ENCODE results near the gene SNURF. TPM values are rescaled to one million over a fixed set of nuclear protein-coding genes. Genes with fewer than 3 reads are reported as not detected.
"Not testable (repeated sequence)": the region's sequence is repeated elsewhere in the genome, so short reads cannot be mapped to it uniquely, and the experiment has no call there.

The SNURF gene
- total RNA-seq, 4 donors from 2014 or later = 1.9 to 3.6 TPM; not detected in 2

DNA sequence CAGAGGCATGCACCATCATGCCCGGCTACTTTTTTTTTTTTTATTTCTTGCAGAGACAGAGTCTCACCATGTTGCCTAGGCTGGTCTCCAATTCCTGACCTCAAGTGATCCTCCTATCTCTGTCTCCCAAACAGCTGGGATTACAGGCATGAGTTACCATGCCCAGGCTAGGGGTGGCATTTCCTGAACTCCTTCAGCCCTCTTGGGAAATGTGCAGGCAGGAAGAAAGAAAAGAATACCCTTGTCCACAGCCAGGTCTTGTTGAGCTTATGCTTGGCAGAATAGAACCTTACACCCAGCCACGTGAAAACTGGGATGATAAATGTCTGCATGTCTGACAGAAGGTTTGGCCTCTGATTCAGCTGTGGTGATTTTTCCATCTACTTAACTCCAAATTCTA, 30.2 kb upstream of the SNURF start:
- no peak for DNase-seq (ENCODE audit: low spot score in 2 of 2)
- H3K4me3 ChIP-seq (ENCODE audit: low read depth, poor library complexity, severe bottlenecking) = no peak overlapping the region
- intact Hi-C loops (cut with DNase I; ENCODE audit: low total_unique reads) = no loop called here
- TF ChIP-seq POLR2A (IDR thresholded peaks at IDR 0.05) = no peak
- 49 to 63% methylated on average over 2 of the region's 2 CpGs for WGBS, 2 donors

DNA sequence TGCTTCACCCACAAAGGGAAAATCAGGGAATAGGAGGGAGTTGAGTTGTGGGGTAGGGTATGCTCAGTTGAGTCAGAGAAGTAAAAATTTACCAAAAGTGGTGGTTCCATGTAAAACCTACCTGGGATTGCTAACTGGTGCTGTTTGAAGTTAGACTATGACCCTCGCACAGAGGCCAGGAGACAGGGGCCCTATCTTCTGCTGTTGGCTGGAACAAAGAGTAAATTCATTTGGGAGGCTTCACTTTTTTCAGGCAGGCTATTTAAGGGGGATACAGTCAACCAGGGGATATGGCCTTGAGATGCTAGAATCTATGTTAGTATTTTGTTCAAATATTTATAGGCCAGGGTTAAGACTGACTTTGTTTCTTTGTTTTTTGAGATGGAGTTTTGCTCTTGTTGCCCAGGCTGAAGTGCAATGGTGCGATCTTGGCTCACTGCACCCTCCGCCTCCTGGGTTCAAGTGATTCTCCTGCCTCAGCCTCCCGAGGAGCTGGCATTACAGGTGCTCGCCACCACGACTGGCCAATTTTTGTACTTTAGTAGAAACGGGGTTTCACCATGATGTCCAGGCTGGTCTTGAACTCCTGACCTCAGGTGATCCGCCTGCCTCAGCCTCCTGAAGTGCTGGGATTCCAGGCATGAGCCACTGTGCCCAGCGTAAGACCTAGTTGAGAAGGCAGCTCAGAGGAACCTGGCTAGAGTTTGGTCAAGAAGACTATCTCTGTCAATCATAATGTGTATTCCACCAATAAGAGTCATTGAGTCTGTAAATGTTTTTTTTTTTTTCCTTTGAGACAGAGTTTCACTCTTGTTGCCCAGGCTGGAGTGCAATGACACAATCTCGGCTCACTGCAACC, 22.7 kb upstream of the SNURF start:
- WGBS, 2 donors = 84 to 87% methylated on average over 10 of the region's 10 CpGs
- peak in 1 of 2 donors; percentile 43 for DNase-seq (ENCODE audit: low spot score in 2 of 2)
- H3K4me3 ChIP-seq (ENCODE audit: low read depth, poor library complexity, severe bottlenecking); intact Hi-C loops (cut with DNase I; ENCODE audit: low total_unique reads): not testable (repeated sequence)

- no peak for TF ChIP-seq POLR2A (IDR thresholded peaks at IDR 0.05)
- TF ChIP-seq, protein P1, sequence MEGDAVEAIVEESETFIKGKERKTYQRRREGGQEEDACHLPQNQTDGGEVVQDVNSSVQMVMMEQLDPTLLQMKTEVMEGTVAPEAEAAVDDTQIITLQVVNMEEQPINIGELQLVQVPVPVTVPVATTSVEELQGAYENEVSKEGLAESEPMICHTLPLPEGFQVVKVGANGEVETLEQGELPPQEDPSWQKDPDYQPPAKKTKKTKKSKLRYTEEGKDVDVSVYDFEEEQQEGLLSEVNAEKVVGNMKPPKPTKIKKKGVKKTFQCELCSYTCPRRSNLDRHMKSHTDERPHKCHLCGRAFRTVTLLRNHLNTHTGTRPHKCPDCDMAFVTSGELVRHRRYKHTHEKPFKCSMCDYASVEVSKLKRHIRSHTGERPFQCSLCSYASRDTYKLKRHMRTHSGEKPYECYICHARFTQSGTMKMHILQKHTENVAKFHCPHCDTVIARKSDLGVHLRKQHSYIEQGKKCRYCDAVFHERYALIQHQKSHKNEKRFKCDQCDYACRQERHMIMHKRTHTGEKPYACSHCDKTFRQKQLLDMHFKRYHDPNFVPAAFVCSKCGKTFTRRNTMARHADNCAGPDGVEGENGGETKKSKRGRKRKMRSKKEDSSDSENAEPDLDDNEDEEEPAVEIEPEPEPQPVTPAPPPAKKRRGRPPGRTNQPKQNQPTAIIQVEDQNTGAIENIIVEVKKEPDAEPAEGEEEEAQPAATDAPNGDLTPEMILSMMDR (IDR thresholded peaks at IDR 0.05) = no peak
- 87% methylated on average over 7 of the region's 7 CpGs for WGBS, 2 donors
- intact Hi-C loops (cut with DNase I; ENCODE audit: low total_unique reads) = no loop called here
- peak in 1 of 2 donors; percentile 39 for DNase-seq (ENCODE audit: low spot score in 2 of 2)
- H3K4me3 ChIP-seq (ENCODE audit: low read depth, poor library complexity, severe bottlenecking) = no peak overlapping the region
Measured at GRCh38 chr15:24933716-24934115, 21.1 kb upstream of the SNURF start.

DNA sequence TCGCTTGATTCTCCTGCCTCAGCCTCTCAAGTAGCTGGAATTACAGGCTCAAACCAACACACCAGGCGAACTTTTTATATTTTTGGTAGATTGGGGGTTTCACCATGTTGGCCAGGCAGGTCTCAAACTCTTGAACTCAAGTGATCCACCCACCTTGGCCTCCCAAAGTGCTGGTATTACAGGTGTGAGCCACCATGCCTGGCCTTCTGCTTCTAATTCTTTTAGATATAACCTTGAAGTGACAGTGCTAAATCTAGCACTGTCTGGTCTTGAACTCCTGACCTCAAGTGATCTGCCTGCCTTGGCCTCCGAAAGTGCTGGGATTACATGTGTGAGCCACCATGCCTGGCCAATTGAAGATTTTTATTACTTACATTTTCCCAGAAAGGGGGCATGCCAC, 16.6 kb upstream of the SNURF start:
- intact Hi-C loops (cut with DNase I; ENCODE audit: low total_unique reads); H3K4me3 ChIP-seq (ENCODE audit: low read depth, poor library complexity, severe bottlenecking): not testable (repeated sequence)
- 73 to 74% methylated on average over 3 of the region's 3 CpGs for WGBS, 2 donors
- peak in 1 of 2 donors; percentile 50 for DNase-seq (ENCODE audit: low spot score in 2 of 2)

DNA sequence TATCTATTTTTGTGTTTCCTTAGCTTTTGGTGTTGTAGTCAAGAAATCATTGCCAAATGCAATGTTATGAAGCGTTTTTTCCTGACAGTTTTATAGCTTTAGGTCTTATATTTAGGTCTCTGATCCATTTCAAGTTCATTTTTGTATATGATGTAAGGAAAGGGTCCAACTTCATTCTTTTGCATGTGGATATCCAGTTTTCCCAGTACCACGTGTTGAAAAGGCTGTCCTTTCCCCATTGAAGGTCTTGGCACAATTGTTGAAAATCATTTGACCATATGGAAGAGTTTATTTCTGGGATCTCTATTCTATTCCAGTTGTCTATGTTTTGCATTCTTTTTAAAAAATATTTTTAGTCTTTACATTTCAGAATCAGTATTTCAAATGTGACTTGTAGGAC, 14.6 kb upstream of the SNURF start:
- TF ChIP-seq, protein P1 (IDR thresholded peaks at IDR 0.05) = no peak
- TF ChIP-seq POLR2A (IDR thresholded peaks at IDR 0.05) = no peak
- no peak for DNase-seq (ENCODE audit: low spot score in 2 of 2)
- H3K4me3 ChIP-seq (ENCODE audit: low read depth, poor library complexity, severe bottlenecking) = no peak overlapping the region
- WGBS, 2 donors = 23 to 29% methylated on average over 2 of the region's 2 CpGs
- intact Hi-C loops (cut with DNase I; ENCODE audit: low total_unique reads) = no loop called here

- 75% methylated on average over 1 of the region's 1 CpG for WGBS, 2 donors
- no peak overlapping the region for H3K4me3 ChIP-seq (ENCODE audit: low read depth, poor library complexity, severe bottlenecking)
- TF ChIP-seq POLR2A (IDR thresholded peaks at IDR 0.05) = no peak
- TF ChIP-seq, protein P1 (IDR thresholded peaks at IDR 0.05) = no peak
- intact Hi-C loops (cut with DNase I; ENCODE audit: low total_unique reads) = no loop called here
- no peak for DNase-seq (ENCODE audit: low spot score in 2 of 2)
Measured at GRCh38 chr15:24943361-24943760, 11.4 kb upstream of the SNURF start.

DNA sequence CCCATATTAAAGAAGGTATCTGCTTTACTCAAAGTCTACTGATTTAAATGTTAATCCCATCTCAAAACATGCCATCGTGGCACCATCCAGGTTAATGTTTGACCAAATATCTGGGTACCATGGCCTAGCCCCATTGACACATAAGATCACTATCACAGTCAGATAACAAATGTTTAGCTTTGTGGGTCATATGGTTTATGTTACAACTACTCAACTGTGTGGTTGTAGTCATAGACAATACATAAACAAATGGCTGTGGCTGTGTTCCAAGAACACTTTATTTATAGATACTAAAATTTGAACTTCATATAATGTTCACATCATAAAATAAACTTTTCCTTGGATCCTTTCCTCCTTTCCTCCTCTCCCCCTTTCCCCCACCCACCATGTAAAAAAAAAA, 9.8 kb upstream of the SNURF start:
- intact Hi-C loops (cut with DNase I; ENCODE audit: low total_unique reads) = no loop called here
- no peak for TF ChIP-seq POLR2A (IDR thresholded peaks at IDR 0.05)
- TF ChIP-seq, protein P1 (IDR thresholded peaks at IDR 0.05) = no peak
- DNase-seq (ENCODE audit: low spot score in 2 of 2) = no peak
- 38 to 59% methylated on average over 1 of the region's 1 CpG for WGBS, 2 donors
- no peak overlapping the region for H3K4me3 ChIP-seq (ENCODE audit: low read depth, poor library complexity, severe bottlenecking)

Measured in lower leg skin (tissue), 4 donors.